Measurements from ENCODE around the gene IFT74. TPM values are rescaled to one million over a fixed set of nuclear protein-coding genes. Genes with fewer than 3 reads are reported as not detected.

The IFT74 gene
- total and polyA plus RNA-seq, 9 of the 15 experiments (the other 6 are each of a cell fraction or from before 2014, with no cell fraction given), result 6.1 to 13.2 (median 9.3) TPM

GRCh38 chr9:26955921-26956859 lies at the start of gene IFT74 (continued):
- 0 out of 2 replicates have a peak, but pooled peaks have one; percentile 12 for TF ChIP-seq VEZF1 (CRISPR knock-in tag; IDR thresholded peaks at IDR 0.05)
- no peak for TF ChIP-seq MIER1 (IDR thresholded peaks at IDR 0.05; ENCODE audit: low read depth)
- TF ChIP-seq PHTF2 (CRISPR knock-in tag; IDR thresholded peaks at IDR 0.05), result no peak
- TF ChIP-seq RBFOX2 (IDR thresholded peaks at IDR 0.05; ENCODE audit: low read depth, low read length), result peak; percentile 74
- no peak for TF ChIP-seq LEF1 (IDR thresholded peaks at IDR 0.05)
- TF ChIP-seq ETV6 (IDR thresholded peaks at IDR 0.05; ENCODE audit: borderline replicate concordance in 1 of 2, low read depth in 2 of 2, low read length in 1 of 2), result no peak
- TF ChIP-seq ETV6 (CRISPR knock-in tag; IDR thresholded peaks at IDR 0.05; ENCODE audit: borderline replicate concordance), result no peak
- TF ChIP-seq ZBTB17 (CRISPR knock-in tag; IDR thresholded peaks at IDR 0.05), result no peak
- no peak for TF ChIP-seq PKNOX1 (IDR thresholded peaks at IDR 0.05)
- peak; percentile 49 for TF ChIP-seq TBP (optimal IDR thresholded peaks at IDR 0.05; ENCODE audit: low read depth, low read length)
- peak; percentile 17 for TF ChIP-seq NFYB (IDR thresholded peaks at IDR 0.05; ENCODE audit: extremely low read depth, insufficient read length)
- peak; percentile 77 for TF ChIP-seq POLR2G (IDR thresholded peaks at IDR 0.05; ENCODE audit: low read depth, low read length)
- no peak for TF ChIP-seq MAFF (IDR thresholded peaks at IDR 0.05; ENCODE audit: low read length)
- TF ChIP-seq SP2 (IDR thresholded peaks at IDR 0.05; ENCODE audit: extremely low read depth, low read depth, low read length, poor library complexity, severe bottlenecking), result no peak
- TF ChIP-seq NRF1 (conservative IDR thresholded peaks at IDR 0.05 in 1 of 2, IDR thresholded peaks at IDR 0.05 in 1 of 2), result 0 out of 4 replicates have a peak, but pooled peaks have one; percentile 12 to 14
- no peak for TF ChIP-seq ZBTB43 (CRISPR knock-in tag; IDR thresholded peaks at IDR 0.05)
- TF ChIP-seq ZNF699 (CRISPR knock-in tag; IDR thresholded peaks at IDR 0.05; ENCODE audit: insufficient replicate concordance), result no peak
